ENCODE data around the gene NDUFS3. TPM values are rescaled to one million over a fixed set of nuclear protein-coding genes. Genes with fewer than 3 reads are reported as not detected.

The NDUFS3 gene
- 94.0 to 141 TPM (median 137 TPM) in 5 replicates for total RNA-seq (2022; extraction: Qiagen RNA extraction; ENCODE audit: low read depth)

DNA sequence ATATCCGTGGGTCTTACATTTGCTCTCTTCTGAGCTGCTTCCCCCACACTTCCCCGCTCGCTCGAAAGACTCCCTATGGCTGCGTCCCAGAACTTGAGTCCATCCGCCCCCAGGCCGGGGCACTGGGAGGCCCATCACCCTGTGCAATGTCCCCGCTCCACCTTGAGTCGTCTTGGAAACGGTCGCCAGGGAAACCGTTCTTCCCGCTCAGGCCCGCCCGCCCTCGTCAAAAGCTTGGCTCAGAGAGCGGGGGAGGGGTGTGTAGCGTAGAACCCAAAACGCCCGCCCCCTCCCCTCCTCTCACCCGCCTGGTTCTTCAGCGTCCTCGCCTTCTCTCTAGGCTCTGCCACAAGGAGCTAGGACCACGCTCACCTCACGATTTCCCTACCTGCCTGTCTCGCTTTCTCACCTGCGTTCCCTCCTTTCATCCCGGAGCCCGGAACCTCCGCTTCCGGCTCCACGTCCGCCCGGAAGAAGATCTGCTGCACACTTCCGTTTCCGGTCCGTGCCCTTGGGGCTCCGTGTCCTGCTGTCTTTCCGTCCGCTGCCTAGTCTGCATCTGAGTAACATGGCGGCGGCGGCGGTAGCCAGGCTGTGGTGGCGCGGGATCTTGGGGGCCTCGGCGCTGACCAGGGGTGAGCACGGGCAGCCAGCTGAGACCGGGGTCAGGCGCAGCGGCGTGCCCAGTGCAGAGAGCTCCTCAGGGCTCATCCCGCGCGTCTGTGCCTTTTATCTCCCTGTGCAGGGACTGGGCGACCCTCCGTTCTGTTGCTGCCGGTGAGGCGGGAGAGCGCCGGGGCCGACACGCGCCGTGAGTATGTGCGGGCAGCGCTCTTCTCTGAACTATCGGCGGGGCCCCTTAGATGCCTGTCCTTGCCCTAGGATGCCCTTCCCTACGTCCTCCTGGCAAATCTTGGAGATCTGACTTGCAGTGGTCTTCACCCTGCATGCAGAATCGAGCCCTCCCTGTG, at the start of gene NDUFS3, which contains the start of gene KBTBD4:
Gene NDUFS3 (plus strand): TSS at position 551 of the 971 bp plus-strand sequence. CDS start 18 bp downstream, at position 569.
Gene KBTBD4 (minus strand): TSS at position 447 of the 971 bp plus-strand sequence. CDS start 19 bp downstream, at position 428.

GRCh38 chr11:47552566-47553405, 26.1 kb upstream of the NDUFS3 start, which contains the start of gene CELF1:
CELF1 (minus strand) TSS chr11:47553132; CDS start chr11:47499523, 53,609 bp downstream.

DNA sequence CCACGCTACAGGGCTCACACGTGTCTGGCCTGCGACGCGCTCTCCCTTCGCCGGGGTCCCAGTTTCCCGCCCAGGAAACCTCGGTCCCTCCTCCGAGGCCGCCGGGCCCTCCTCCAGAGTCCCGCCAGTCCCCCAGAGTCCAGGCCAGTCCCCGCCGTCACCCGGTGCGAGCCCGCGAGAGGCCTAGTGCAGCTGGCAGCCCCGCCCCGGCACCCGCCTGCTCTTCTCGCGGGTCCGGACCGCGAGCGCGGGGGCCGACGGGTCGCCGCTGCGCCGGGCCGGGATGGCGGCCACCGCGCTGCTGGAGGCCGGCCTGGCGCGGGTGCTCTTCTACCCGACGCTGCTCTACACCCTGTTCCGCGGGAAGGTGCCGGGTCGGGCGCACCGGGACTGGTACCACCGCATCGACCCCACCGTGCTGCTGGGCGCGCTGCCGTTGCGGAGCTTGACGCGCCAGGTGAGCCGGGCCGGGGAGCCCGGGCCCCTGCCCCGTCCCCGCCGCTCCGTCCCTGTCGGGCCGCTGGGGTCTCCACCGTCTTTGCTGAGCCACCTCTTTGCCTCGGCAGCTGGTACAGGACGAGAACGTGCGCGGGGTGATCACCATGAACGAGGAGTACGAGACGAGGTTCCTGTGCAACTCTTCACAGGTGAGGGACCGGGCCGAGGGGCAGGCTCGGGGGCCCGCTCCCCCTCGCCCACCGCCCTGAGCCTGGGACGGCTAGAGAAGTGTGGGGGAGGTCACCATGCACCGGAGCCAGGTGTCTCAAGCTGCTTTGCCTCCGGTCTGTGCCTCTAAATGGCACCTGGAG, 13.3 kb upstream of the NDUFS3 start, which contains the start of gene PTPMT1:
Gene PTPMT1 (plus strand): TSS at position 260 of the 809 bp plus-strand sequence. CDS start 24 bp downstream, at position 284.

GRCh38 chr11:47586098-47586855, 7.4 kb downstream of the NDUFS3 start, which contains the start of gene FAM180B:
FAM180B (plus strand) TSS chr11:47586678; CDS start chr11:47586769, 91 bp downstream.

GRCh38 chr11:47593934-47594855, 15.3 kb downstream of the NDUFS3 start, which contains the start of gene C1QTNF4:
C1QTNF4 (minus strand) TSS chr11:47594411; CDS start chr11:47590810, 3,601 bp downstream.

Other genes starting within 250 kb of the NDUFS3 start
- gene MYBPC3, start 226.4 kb upstream of the NDUFS3 start, total RNA-seq (2022; extraction: Qiagen RNA extraction; ENCODE audit: low read depth) = 0.05 to 0.06 TPM (median 0.05 TPM) in 4 of 5 replicates, not detected in the other
- 0.11 TPM in 1 of 5 replicates, not detected in the others for gene SPI1, start 200.5 kb upstream of the NDUFS3 start, total RNA-seq (2022; extraction: Qiagen RNA extraction; ENCODE audit: low read depth)
- gene SLC39A13, start 170.5 kb upstream of the NDUFS3 start, total RNA-seq (2022; extraction: Qiagen RNA extraction; ENCODE audit: low read depth) = 40.7 to 54.0 TPM (median 50.3 TPM) in 5 replicates
- 188 to 258 TPM (median 203 TPM) in 5 replicates for gene PSMC3, start 152.6 kb upstream of the NDUFS3 start, total RNA-seq (2022; extraction: Qiagen RNA extraction; ENCODE audit: low read depth)
- 0.06 to 0.41 TPM (median 0.17 TPM) in 4 of 5 replicates, not detected in the other for gene RAPSN, start 129.9 kb upstream of the NDUFS3 start, total RNA-seq (2022; extraction: Qiagen RNA extraction; ENCODE audit: low read depth)
- gene CELF1, start 25.9 kb upstream of the NDUFS3 start, total RNA-seq (2022; extraction: Qiagen RNA extraction; ENCODE audit: low read depth) = 44.8 to 51.9 TPM (median 50.5 TPM) in 5 replicates
- 55.9 to 79.3 TPM (median 74.3 TPM) in 5 replicates for gene PTPMT1, start 13.5 kb upstream of the NDUFS3 start, total RNA-seq (2022; extraction: Qiagen RNA extraction; ENCODE audit: low read depth)
- 19.7 to 22.9 TPM (median 20.6 TPM) in 5 replicates for gene KBTBD4, start 104 bp upstream of the NDUFS3 start, total RNA-seq (2022; extraction: Qiagen RNA extraction; ENCODE audit: low read depth)
- 0.10 TPM in 1 of 5 replicates, not detected in the others for gene FAM180B, start 7.6 kb downstream of the NDUFS3 start, total RNA-seq (2022; extraction: Qiagen RNA extraction; ENCODE audit: low read depth)
- gene C1QTNF4, start 15.3 kb downstream of the NDUFS3 start, total RNA-seq (2022; extraction: Qiagen RNA extraction; ENCODE audit: low read depth) = 0.07 to 0.10 TPM (median 0.08 TPM) in 3 of 5 replicates, not detected in the others
- 101 to 150 TPM (median 138 TPM) in 5 replicates for gene MTCH2, start 63.5 kb downstream of the NDUFS3 start, total RNA-seq (2022; extraction: Qiagen RNA extraction; ENCODE audit: low read depth)
- gene AGBL2, start 136.3 kb downstream of the NDUFS3 start, total RNA-seq (2022; extraction: Qiagen RNA extraction; ENCODE audit: low read depth) = 0.51 to 1.8 TPM (median 1.3 TPM) in 5 replicates
- 46.3 to 68.3 TPM (median 52.4 TPM) in 5 replicates for gene FNBP4, start 188.3 kb downstream of the NDUFS3 start, total RNA-seq (2022; extraction: Qiagen RNA extraction; ENCODE audit: low read depth)